HL-60 (cell line): Measurements from ENCODE around the gene HTR3E.

Experiments
- DNase-seq, 2 experiments: peaks; one replicate each; pipeline ENCODE4 v3.0.0-alpha.2; 2010 to 2020; ENCODE audit warnings: low read depth in 1 of 2, low spot score in 1 of 2
- H3K27ac ChIP-seq: fragments of 250-450 bp; sonication (Bioruptor Pico); replicated peaks from 2 replicates; pipeline ENCODE4 v1.5.1; 2020; ENCODE audit warnings: mild to moderate bottlenecking, moderate library complexity
- H3K27me3 ChIP-seq: fragments of 250-450 bp; sonication (Bioruptor Pico); 2 replicates; pipeline ENCODE4 v1.5.1; 2021; ENCODE audit warnings: mild to moderate bottlenecking, moderate library complexity; ENCODE audit not compliant: insufficient read depth, poor library complexity, severe bottlenecking
- H3K4me3 ChIP-seq: replicated peaks from 2 replicates; pipeline ENCODE4 v1.5.1; 2011; ENCODE audit warnings: mild to moderate bottlenecking, control low read depth, low read length; ENCODE audit not compliant: insufficient read depth
- CTCF ChIP-seq: IDR thresholded peaks from one replicate; pipeline ENCODE4 v1.5.1; 2011; ENCODE audit warnings: low read length, control low read depth, inconsistent platforms; ENCODE audit not compliant: insufficient read depth
- GABPA ChIP-seq: IDR thresholded peaks from 2 replicates; pipeline ENCODE4 v1.6.1; 2012; ENCODE audit warnings: low read depth
- POLR2AphosphoS5 ChIP-seq: IDR thresholded peaks from 2 replicates; pipeline ENCODE4 v1.6.1; 2012; ENCODE audit warnings: low read depth
- REST ChIP-seq: IDR thresholded peaks from 2 replicates; pipeline ENCODE4 v1.6.1; 2012; ENCODE audit warnings: low read depth; ENCODE audit not compliant: insufficient replicate concordance
- SPI1 ChIP-seq: IDR thresholded peaks from 2 replicates; pipeline ENCODE4 v1.6.1; 2012; ENCODE audit warnings: low read depth, mild to moderate bottlenecking, borderline replicate concordance

HTR3E gene

GRCh38 chr3:184144505-184144904, 47.6 kb downstream of the HTR3E start:
- Histone ChIP-seq H3K27ac (no peak overlapping the region), H3K27me3 (no peaks in the 10 kb centered on the region), H3K4me3 (no peak overlapping the region)
- no peak for TF ChIP-seq POLR2AphosphoS5
- TF ChIP-seq CTCF: no peak
- no peak for TF ChIP-seq REST
- TF ChIP-seq SPI1: no peak
- no peak for TF ChIP-seq GABPA
- DNase-seq: no peak

- Histone ChIP-seq H3K27me3 (no peaks in the 10 kb centered on the region), H3K27ac (no peak overlapping the region)
- DNase-seq: peak in 1 of 2 experiments; percentile 31
These were observed 48.3 kb downstream of the HTR3E start for GRCh38 chr3:184145111-184145524.

GRCh38 chr3:184145751-184146270, 48.9 kb downstream of the HTR3E start:
- H3K27ac ChIP-seq: no peak overlapping the region
- no peak overlapping the region for H3K4me3 ChIP-seq
- TF ChIP-seq REST (no peak), GABPA (no peak), POLR2AphosphoS5 (no peak), SPI1 (no peak), CTCF (no peak)
- no peak for DNase-seq
- H3K27me3 ChIP-seq: no peaks in the 10 kb centered on the region

More at GRCh38 chr3:184145111-184145524, 48.3 kb downstream of the HTR3E start:
- TF ChIP-seq SPI1 (no peak), CTCF (peak; percentile 10)
- H3K4me3 ChIP-seq: no peak overlapping the region

- no peak overlapping the region for H3K4me3 ChIP-seq
- TF ChIP-seq POLR2AphosphoS5: no peak
- no peak for TF ChIP-seq CTCF
- no peak for TF ChIP-seq SPI1
- no peak for TF ChIP-seq REST
- no peak for TF ChIP-seq GABPA
- DNase-seq: no peak
- no peak overlapping the region; the same call in 1 of the 2 replicates for H3K27ac ChIP-seq
- no peaks in the 10 kb centered on the region for H3K27me3 ChIP-seq
These were observed 51.2 kb downstream of the HTR3E start for GRCh38 chr3:184148076-184148475.
